GM20000 (cell line): Measurements from ENCODE around the gene KRTAP10-12.
"Not testable (repeated sequence)": the region's sequence is repeated elsewhere in the genome, so short reads cannot be mapped to it uniquely, and the experiment has no call there.

ENCODE experiments used
- DNase-seq: peaks from one replicate; pipeline ENCODE4 v3.0.0; 2012; ENCODE audit warnings: low spot score
- CTCF ChIP-seq: IDR thresholded peaks from 2 replicates; pipeline ENCODE4 v1.5.1; 2012; ENCODE audit warnings: mild to moderate bottlenecking, control low read depth; ENCODE audit errors: extremely low read depth, missing control alignments

KRTAP10-12 gene

DNA sequence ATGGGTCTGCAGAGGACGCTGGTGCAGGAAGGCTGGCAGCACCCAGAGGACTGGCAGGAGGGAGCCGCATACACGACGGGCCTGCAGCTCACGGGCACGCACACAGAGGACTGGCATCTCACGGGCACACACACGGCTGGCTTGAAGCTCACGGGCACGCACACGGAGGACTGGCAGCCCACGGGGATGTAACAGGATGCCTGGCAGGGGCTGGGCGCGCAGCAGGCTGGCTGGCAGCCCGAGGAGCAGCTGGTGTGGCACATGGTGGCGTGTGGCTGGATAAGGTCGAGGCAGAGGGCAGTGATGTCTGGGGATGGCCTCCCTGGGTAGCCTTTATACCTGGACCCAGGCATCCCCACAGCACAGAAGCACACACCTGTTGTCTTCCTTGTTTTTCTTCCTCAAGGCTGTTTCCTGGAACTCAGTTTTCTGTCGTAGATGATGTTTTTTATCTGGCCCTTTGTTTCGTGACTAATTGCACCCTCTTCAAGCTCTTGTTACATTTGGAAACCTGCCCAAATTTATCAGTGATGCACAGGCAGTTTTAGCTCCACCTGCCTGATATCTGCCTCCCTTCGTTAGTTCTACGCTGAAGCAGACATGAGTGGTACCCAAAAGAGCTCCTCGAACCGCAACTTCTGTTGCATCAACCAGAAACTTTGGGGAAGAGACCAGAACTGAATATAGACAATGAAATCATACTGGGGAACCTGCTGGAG is 15.0 kb upstream of the KRTAP10-12 start, which contains the start of gene KRTAP12-1:
Gene KRTAP12-1 (minus strand): TSS at position 303 of the 719 bp plus-strand sequence. CDS start 40 bp downstream, at position 263.
- no peak for DNase-seq
- TF ChIP-seq CTCF, result no peak

DNA sequence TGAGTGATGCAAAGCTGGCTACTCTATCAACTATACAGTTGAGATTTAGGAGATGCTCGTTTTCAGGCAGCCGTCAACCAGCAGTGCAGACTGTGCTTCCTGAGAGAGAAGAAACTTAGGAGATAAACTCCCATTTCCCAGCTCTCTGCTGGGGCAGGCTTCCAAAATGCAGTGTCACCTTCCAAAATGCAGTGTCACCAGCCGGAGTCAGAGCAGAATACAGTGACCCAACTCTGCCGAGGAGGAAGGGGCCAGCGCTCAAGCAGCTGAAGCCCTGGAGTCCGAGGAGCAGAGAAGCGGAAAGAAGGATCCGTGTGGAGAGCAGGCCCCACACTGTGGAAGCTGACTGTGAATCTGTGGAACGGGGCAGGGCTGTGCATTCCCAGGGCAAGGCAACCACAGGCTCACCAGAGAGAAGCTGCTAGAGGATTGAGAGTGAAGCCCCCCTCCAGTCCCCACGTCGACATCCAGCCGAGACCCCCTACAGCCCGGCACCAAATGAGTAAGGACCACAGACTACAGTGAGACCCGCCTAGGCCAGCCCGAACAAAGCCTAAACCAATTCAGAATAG is 14.3 kb upstream of the KRTAP10-12 start:
- no peak for TF ChIP-seq CTCF
- no peak for DNase-seq

- TF ChIP-seq CTCF, result no peak
Measured at GRCh38 chr21:44684077-44684476, 12.9 kb upstream of the KRTAP10-12 start.

DNA sequence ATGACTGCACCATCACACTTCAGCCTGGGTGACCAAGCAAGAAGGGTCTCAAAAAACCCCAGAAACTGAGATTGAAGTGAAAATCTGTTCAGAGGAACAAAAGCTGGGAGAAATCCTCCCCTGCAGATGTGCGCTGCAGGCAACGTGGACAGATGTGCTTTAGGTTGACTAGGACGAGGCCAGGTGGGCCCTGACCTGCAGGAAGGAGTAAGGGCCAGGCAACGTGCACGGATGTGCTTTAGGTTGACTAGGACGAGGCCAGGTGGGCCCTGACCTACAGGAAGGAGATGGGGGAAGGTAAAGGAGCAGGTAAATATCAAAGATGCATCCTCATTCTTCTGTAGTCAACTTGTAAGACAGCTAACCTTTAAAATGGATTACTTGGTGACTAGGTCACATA is 12.5 kb upstream of the KRTAP10-12 start:
- no peak for TF ChIP-seq CTCF
- no peak for DNase-seq

More at GRCh38 chr21:44684077-44684476, 12.9 kb upstream of the KRTAP10-12 start:
- DNase-seq, result no peak

- DNase-seq, result not testable (repeated sequence)
Measured at GRCh38 chr21:44685050-44685449, 11.9 kb upstream of the KRTAP10-12 start.

GRCh38 chr21:44686000-44686781 is 10.8 kb upstream of the KRTAP10-12 start:
- DNase-seq, result no peak
- no peak for TF ChIP-seq CTCF

DNA sequence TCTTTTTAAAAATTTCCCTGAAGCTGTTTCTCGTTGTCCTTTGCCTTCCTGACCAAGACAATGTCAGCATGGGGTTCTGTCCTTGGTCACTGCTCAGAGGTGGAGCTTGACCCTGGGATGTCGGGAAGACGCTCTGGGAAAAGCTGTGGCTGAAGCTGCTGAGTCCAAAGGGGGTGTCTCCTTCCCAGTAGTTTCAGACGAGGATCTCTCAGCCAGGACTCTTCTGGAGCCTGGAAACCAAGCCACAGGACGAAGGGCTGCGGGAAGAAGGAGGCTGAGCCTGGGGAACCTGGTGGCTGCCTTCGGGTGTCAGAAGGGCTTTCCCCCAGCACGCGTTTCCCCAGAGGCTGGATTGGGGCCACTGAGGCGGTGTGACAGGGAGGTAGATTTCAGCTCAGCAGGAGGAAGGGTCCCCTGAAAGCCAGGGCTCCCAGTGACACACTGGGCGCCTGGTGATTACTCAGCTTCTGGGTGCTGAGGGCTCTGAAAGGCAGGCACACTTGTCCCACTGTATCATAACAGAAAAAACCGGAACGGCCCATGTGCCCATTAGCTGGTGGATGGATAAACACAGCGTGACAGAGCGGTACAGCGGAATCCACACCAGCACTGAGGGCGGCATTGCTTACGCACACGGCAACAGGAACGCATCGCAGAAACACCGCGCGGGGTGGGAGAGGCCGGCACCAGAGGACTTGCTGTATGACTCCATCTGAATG is 10.0 kb upstream of the KRTAP10-12 start:
- no peak for TF ChIP-seq CTCF
- no peak for DNase-seq
